A549 (cell line): Measurements from ENCODE around the gene CENPF. TPM values are rescaled to one million over a fixed set of nuclear protein-coding genes. Genes with fewer than 3 reads are reported as not detected.
A peak's percentile ranks its signal among the peaks of the same experiment; 100 is the strongest.

Experiments
- ATAC-seq, 2 experiments: fragments of 200-7000 bp in 1 of 2; fragments of >200 bp in 1 of 2; cut with Nextera tagmentation in 1 of 2; cut with Tn5 transposase in 1 of 2; 3 replicates each; pipeline versions ENCODE4 v1.8.0 to v1.9.1; 2018 to 2020; ENCODE audit warnings: mild to moderate bottlenecking in 1 of 2, moderate library complexity in 1 of 2
- CTCF ChIA-PET: fragments of 300-600 bp; sonication (Branson Sonifier 250); formaldehyde crosslinking; extraction: SDS; loops from one replicate; lab custom pipeline; 2021; ENCODE audit warnings: antibody characterized with exemption, inconsistent platforms; lab: Yijun Ruan, JAX
- POLR2A ChIA-PET: fragments of 350-600 bp; formaldehyde crosslinking; extraction: SDS; loops from one replicate; lab custom pipeline; 2021; ENCODE audit warnings: antibody characterized with exemption, inconsistent platforms; lab: Yijun Ruan, JAX
- DNase-seq, 2 experiments: peaks; one replicate each; pipeline versions ENCODE4 v3.0.0 to v3.0.0-alpha.2; 2011 to 2016; ENCODE audit warnings: low read depth in 1 of 2, low spot score in 1 of 2
- FAIRE-seq: peaks from 2 replicates; lab custom pipeline; 2011; peaks lifted over from hg19 to GRCh38; lab: Jason Lieb, UNC
- H3K27ac ChIP-seq, 2 experiments: fragments of >200 bp; sonication (Bioruptor Twin); formaldehyde crosslinking; 3 replicates each; pipeline ENCODE4 v1.5.1; 2016 to 2017
- H3K4me1 ChIP-seq: fragments of >200 bp; sonication (Bioruptor Twin); formaldehyde crosslinking; 3 replicates; pipeline ENCODE4 v1.6.1; 2016
- H3K4me2 ChIP-seq: fragments of >200 bp; sonication (Bioruptor Twin); formaldehyde crosslinking; 3 replicates; pipeline ENCODE4 v1.6.1; 2016
- H3K4me3 ChIP-seq: fragments of >200 bp; sonication (Bioruptor Twin); formaldehyde crosslinking; 3 replicates; pipeline ENCODE4 v1.5.1; 2016
- H3K9me3 ChIP-seq: fragments of >200 bp; sonication (Bioruptor Twin); formaldehyde crosslinking; 3 replicates; pipeline ENCODE4 v1.6.1; 2016
- BHLHE40 ChIP-seq: IDR thresholded peaks from 2 replicates; pipeline ENCODE4 v1.6.1; 2012; ENCODE audit warnings: low read depth, low read length, inconsistent platforms
- CEBPB ChIP-seq, 2 experiments: fragments of >200 bp in 1 of 2; sonication (Bioruptor Twin) in 1 of 2; formaldehyde crosslinking in 1 of 2; IDR thresholded peaks; 2 replicates each; pipeline ENCODE4 v1.6.1; 2012 to 2016
- EP300 ChIP-seq, 2 experiments: fragments of >200 bp; sonication (Bioruptor Twin); formaldehyde crosslinking; IDR thresholded peaks; 2 replicates in 1 of 2; 3 replicates in 1 of 2; pipeline ENCODE4 v1.6.1; 2016 to 2017
- ESRRA ChIP-seq: fragments of 150-350 bp; IDR thresholded peaks from 2 replicates; pipeline ENCODE4 v1.6.1; 2014; ENCODE audit warnings: mild to moderate bottlenecking, low read length, borderline replicate concordance
- FOSL2 ChIP-seq, 2 experiments: fragments of 450-650 bp in 1 of 2; fragments of >200 bp in 1 of 2; sonication (Bioruptor Twin) in 1 of 2; formaldehyde crosslinking; IDR thresholded peaks; 2 replicates each; pipeline versions ENCODE4 v1.5.0 to v1.6.1; 2016 to 2020; ENCODE audit warnings: mild to moderate bottlenecking in 1 of 2, moderate library complexity in 1 of 2
- FOXS1 ChIP-seq: fragments of 250-450 bp; sonication (Bioruptor Pico); IDR thresholded peaks from 2 replicates; pipeline ENCODE4 v1.5.0; 2020; ENCODE audit warnings: mild to moderate bottlenecking, moderate library complexity
- HDAC2 ChIP-seq: fragments of 200-600 bp; sonication (generic); IDR thresholded peaks from 2 replicates; pipeline ENCODE4 v1.6.1; 2016
- HES2 ChIP-seq: fragments of >200 bp; sonication (Bioruptor Twin); formaldehyde crosslinking; IDR thresholded peaks from 2 replicates; pipeline ENCODE4 v1.6.1; 2016
- HEYL ChIP-seq: fragments of 250-450 bp; sonication (Bioruptor Pico); IDR thresholded peaks from 2 replicates; pipeline ENCODE4 v1.8.0; 2021; ENCODE audit warnings: mild to moderate bottlenecking, moderate library complexity
- JUN ChIP-seq, 2 experiments: fragments of >200 bp; sonication (Bioruptor Twin); formaldehyde crosslinking; IDR thresholded peaks; 2 replicates in 1 of 2; 3 replicates in 1 of 2; pipeline ENCODE4 v1.6.1; 2016 to 2017
- JUNB ChIP-seq: fragments of >200 bp; sonication (Bioruptor Twin); formaldehyde crosslinking; IDR thresholded peaks from 2 replicates; pipeline ENCODE4 v1.6.1; 2016
- MAZ ChIP-seq: fragments of 150-350 bp; IDR thresholded peaks from 2 replicates; pipeline ENCODE4 v1.6.1; 2014; ENCODE audit warnings: antibody characterized with exemption, low read depth, low read length, borderline replicate concordance
- NFE2L2 ChIP-seq: fragments of 150-350 bp; conservative IDR thresholded peaks from 2 replicates; pipeline ENCODE4 v1.6.1; 2014; ENCODE audit warnings: low read length
- NPAS2 ChIP-seq: fragments of 250-450 bp; sonication (Bioruptor Pico); IDR thresholded peaks from 2 replicates; pipeline ENCODE4 v1.8.0; 2022; ENCODE audit warnings: mild to moderate bottlenecking, moderate library complexity, borderline replicate concordance
- PBX3 ChIP-seq: IDR thresholded peaks from 2 replicates; pipeline ENCODE4 v1.6.1; 2012
- POLR2A ChIP-seq: IDR thresholded peaks from 2 replicates; pipeline ENCODE4 v1.6.1; 2012; ENCODE audit warnings: mild to moderate bottlenecking, low read length
- RAD21 ChIP-seq, 2 experiments: fragments of >200 bp in 1 of 2; sonication (Bioruptor Twin) in 1 of 2; formaldehyde crosslinking in 1 of 2; IDR thresholded peaks in 1 of 2; conservative IDR thresholded peaks in 1 of 2; 2 replicates in 1 of 2; 3 replicates in 1 of 2; pipeline ENCODE4 v1.6.1; 2012 to 2018; ENCODE audit warnings: inconsistent platforms in 1 of 2
- SMC3 ChIP-seq: fragments of >200 bp; sonication (Bioruptor Twin); formaldehyde crosslinking; IDR thresholded peaks from 3 replicates; pipeline ENCODE4 v1.6.1; 2018; ENCODE audit warnings: inconsistent platforms
- TFCP2L1 ChIP-seq: fragments of 250-450 bp; sonication (Bioruptor Pico); IDR thresholded peaks from 2 replicates; pipeline ENCODE4 v1.5.0; 2021; ENCODE audit warnings: mild to moderate bottlenecking
- ZFP36 ChIP-seq: fragments of 450-650 bp; IDR thresholded peaks from 2 replicates; pipeline ENCODE4 v1.6.1; 2014; ENCODE audit warnings: borderline replicate concordance; ENCODE audit not compliant: partially characterized antibody
- WGBS: methylation state at CpG from one replicate; pipeline ENCODE4 v1.1.6; 2017; ENCODE audit errors: missing lambda C conversion rate; 5-methylcytosine and 5-hydroxymethylcytosine counted together
- polyA plus RNA-seq, 4 experiments: library from polyadenylated mRNA; depleted of rRNA in 3 of 4; stranded (reverse); fragments of >200 nt; fragmentation: RNase III in 1 of 4; extraction: RNeasy Plus Mini Kit Qiagen cat#74134 plus additional on column Dnase treatment in 1 of 4; gene quantifications; 2 replicates in 3 of 4; 3 replicates in 1 of 4; pipeline ENCODE4 v1.2.3, GENCODE V29; 2011 to 2017

The CENPF gene
- polyA plus RNA-seq, 2 of the 4 experiments (the other 2 are of a cell fraction), result 53.0 to 70.6 TPM

GRCh38 chr1:214557952-214558735 lies 44.9 kb upstream of the CENPF start:
- H3K4me3 ChIP-seq, result no peak overlapping the region
- H3K9me3 ChIP-seq, result no peaks in the 10 kb centered on the region
- peak; percentile 87 for ATAC-seq
- H3K27ac ChIP-seq, result peak overlapping the region; percentile 55 to 69
- peak; percentile 38 to 52 for DNase-seq
- WGBS, result 44% methylated on average over 8 of the region's 8 CpGs
- POLR2A ChIA-PET, result no interaction called here
- CTCF ChIA-PET, result interaction anchor here (1.2 to 1.8 kb wide), 2 partner anchors 27 to 40 kb away, joined by 3 to 5 read pairs; no protein-coding TSS in a partner anchor
- no peak for FAIRE-seq
- peaks cover 25% of the 10 kb centered on the region for H3K4me1 ChIP-seq
- H3K4me2 ChIP-seq, result peak overlapping the region; percentile 62
- no peak for TF ChIP-seq SMC3
- peak; percentile 57 for TF ChIP-seq JUNB
- TF ChIP-seq FOSL2 (IDR thresholded peaks at IDR 0.05), result no peak
- TF ChIP-seq FOSL2 (CRISPR knock-in tag; IDR thresholded peaks at IDR 0.05), result peak; percentile 67
- TF ChIP-seq CEBPB (IDR thresholded peaks at IDR 0.05), result peak in 1 of 2 experiments; percentile 62; a peak in 1 of 4 replicates
- no peak for TF ChIP-seq ESRRA
- TF ChIP-seq MAZ, result no peak
- TF ChIP-seq JUN (IDR thresholded peaks at IDR 0.05), result peak in 1 of 2 experiments; percentile 41; a peak in 1 of 5 replicates

GRCh38 chr1:214563881-214564280 lies 39.1 kb upstream of the CENPF start:
- DNase-seq, result no peak
- no peak overlapping the region for H3K27ac ChIP-seq
- H3K4me3 ChIP-seq, result no peak overlapping the region
- CTCF ChIA-PET, result interaction anchor here (0.6 to 1.5 kb wide), 2 partner anchors 233 to 1263 kb away, joined by 3 to 4 read pairs; no protein-coding TSS in a partner anchor
- H3K4me1 ChIP-seq, result peaks cover 53% of the 10 kb centered on the region
- no peak overlapping the region for H3K4me2 ChIP-seq
- POLR2A ChIA-PET, result interaction anchor here (1.1 kb wide), 1 partner anchor 12 kb away, joined by 4 read pairs; the partner anchor contains the start of gene PTPN14
- TF ChIP-seq NFE2L2, result no peak
- TF ChIP-seq CEBPB (IDR thresholded peaks at IDR 0.05), result peak; percentile 33 to 78; a peak in 3 of 4 replicates
- ATAC-seq, result no peak
- H3K9me3 ChIP-seq, result no peaks in the 10 kb centered on the region
- FAIRE-seq, result no peak

- WGBS, result 70% methylated on average over 1 of the region's 1 CpG
- H3K9me3 ChIP-seq, result no peaks in the 10 kb centered on the region
- no peak overlapping the region for H3K4me3 ChIP-seq
- ATAC-seq (no peak), FAIRE-seq (no peak), DNase-seq (no peak)
- ChIA-PET CTCF (interaction anchor here (0.9 to 10.7 kb wide), 7 partner anchors 10 to 304 kb away, joined by 3 to 120 read pairs (median 5); partner anchors contain the start of gene PTPN14), POLR2A (interaction anchor here (2.3 kb wide), 1 partner anchor 14 kb away, joined by 12 read pairs; the partner anchor contains the start of gene PTPN14)
- peaks cover 63% of the 10 kb centered on the region for H3K4me1 ChIP-seq
- TF ChIP-seq ESRRA (no peak), HEYL (CRISPR knock-in tag) (no peak), ZFP36 (no peak), FOSL2 (IDR thresholded peaks at IDR 0.05) (no peak), FOSL2 (CRISPR knock-in tag; IDR thresholded peaks at IDR 0.05) (no peak), POLR2A (no peak), BHLHE40 (no peak), JUNB (no peak), EP300 (IDR thresholded peaks at IDR 0.05) (no peak), NPAS2 (CRISPR knock-in tag) (no peak), HDAC2 (no peak), NFE2L2 (no peak), FOXS1 (CRISPR knock-in tag) (no peak), PBX3 (no peak), RAD21 (conservative IDR thresholded peaks at IDR 0.05 in 1 of 2, IDR thresholded peaks at IDR 0.05 in 1 of 2) (no peak), HES2 (no peak), TFCP2L1 (CRISPR knock-in tag) (no peak)
- peak overlapping the region; percentile 54; the same call in 2 of the 3 replicates for H3K4me2 ChIP-seq
- H3K27ac ChIP-seq, result peak overlapping the region; percentile 44 to 77
Observed at GRCh38 chr1:214565310-214565709, 37.7 kb upstream of the CENPF start.
